Hepatocyte (in vitro differentiated cells): ENCODE results near the gene SEZ6L2.

ENCODE experiments used
- EZH2 ChIP-seq: fragments of 200-600 bp; sonication (generic); IDR thresholded peaks from 2 replicates; pipeline ENCODE4 v1.6.1; 2016; ENCODE audit warnings: antibody characterized with exemption, mild to moderate bottlenecking, borderline replicate concordance
- TF ChIP-seq, protein P1 (sequence below): fragments of 200-600 bp; sonication (generic); IDR thresholded peaks from 2 replicates; pipeline ENCODE4 v1.5.1; 2016; ENCODE audit warnings: antibody characterized with exemption, mild to moderate bottlenecking; ENCODE audit not compliant: poor library complexity

DNA sequence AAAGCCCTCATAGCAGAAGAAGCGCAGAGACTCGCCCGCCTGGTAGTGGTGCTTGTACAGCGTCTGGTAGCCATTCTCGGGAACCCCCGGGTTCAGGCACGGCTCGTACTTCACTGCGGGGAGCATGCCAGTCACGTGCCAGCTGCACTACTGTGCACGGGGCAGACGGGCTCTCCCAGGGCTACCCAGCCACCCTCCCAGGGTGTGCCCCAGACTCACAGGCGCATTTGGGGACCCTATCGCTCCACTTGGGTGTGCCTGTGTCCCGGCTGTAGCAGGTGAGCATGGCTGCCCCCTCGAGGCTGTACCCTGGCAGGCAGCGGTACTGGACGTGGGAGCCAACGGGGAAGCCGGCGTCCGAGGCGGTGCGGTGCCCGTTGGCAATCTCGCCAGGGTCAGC, 26.0 kb downstream of the SEZ6L2 start:
- TF ChIP-seq EZH2: no peak
- TF ChIP-seq, protein P1, sequence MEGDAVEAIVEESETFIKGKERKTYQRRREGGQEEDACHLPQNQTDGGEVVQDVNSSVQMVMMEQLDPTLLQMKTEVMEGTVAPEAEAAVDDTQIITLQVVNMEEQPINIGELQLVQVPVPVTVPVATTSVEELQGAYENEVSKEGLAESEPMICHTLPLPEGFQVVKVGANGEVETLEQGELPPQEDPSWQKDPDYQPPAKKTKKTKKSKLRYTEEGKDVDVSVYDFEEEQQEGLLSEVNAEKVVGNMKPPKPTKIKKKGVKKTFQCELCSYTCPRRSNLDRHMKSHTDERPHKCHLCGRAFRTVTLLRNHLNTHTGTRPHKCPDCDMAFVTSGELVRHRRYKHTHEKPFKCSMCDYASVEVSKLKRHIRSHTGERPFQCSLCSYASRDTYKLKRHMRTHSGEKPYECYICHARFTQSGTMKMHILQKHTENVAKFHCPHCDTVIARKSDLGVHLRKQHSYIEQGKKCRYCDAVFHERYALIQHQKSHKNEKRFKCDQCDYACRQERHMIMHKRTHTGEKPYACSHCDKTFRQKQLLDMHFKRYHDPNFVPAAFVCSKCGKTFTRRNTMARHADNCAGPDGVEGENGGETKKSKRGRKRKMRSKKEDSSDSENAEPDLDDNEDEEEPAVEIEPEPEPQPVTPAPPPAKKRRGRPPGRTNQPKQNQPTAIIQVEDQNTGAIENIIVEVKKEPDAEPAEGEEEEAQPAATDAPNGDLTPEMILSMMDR: no peak
